C4-2B (cell line): Measurements from ENCODE around the gene LATS1.
A peak's percentile ranks its signal among the peaks of the same experiment; 100 is the strongest.
"Not testable (repeated sequence)": the region's sequence is repeated elsewhere in the genome, so short reads cannot be mapped to it uniquely, and the experiment has no call there.

Experiments used
- H3K27ac ChIP-seq: fragments of 450-650 bp; 2 replicates; pipeline ENCODE4 v1.5.1; 2017
- CTCF ChIP-seq: fragments of 450-650 bp; conservative IDR thresholded peaks from 2 replicates; pipeline ENCODE4 v1.5.1; 2017; ENCODE audit warnings: mild to moderate bottlenecking
- ZFX ChIP-seq: fragments of 450-650 bp; IDR thresholded peaks from 2 replicates; pipeline ENCODE4 v1.6.1; 2017

The LATS1 gene

GRCh38 chr6:149746147-149746946, 28.4 kb upstream of the LATS1 start, which contains the start of gene NUP43:
Gene NUP43, minus strand, starts transcription at chr6:149746529. Its CDS starts 34 bp downstream, at chr6:149746495.
- peak; percentile 58 for TF ChIP-seq CTCF
- peak; percentile 38; the same call in 1 of the 2 replicates for TF ChIP-seq ZFX
- peak within 1 kb of the TSS; percentile 90 for H3K27ac ChIP-seq

GRCh38 chr6:149745252-149745651, 27.4 kb upstream of the LATS1 start:
- not testable (repeated sequence) for H3K27ac ChIP-seq

GRCh38 chr6:149734915-149735314, 17.0 kb upstream of the LATS1 start:
- TF ChIP-seq CTCF (no peak), ZFX (no peak)
- H3K27ac ChIP-seq: no peak overlapping the region

GRCh38 chr6:149733089-149733720, 15.3 kb upstream of the LATS1 start:
- TF ChIP-seq ZFX (no peak), CTCF (no peak)
- no peak overlapping the region for H3K27ac ChIP-seq

- no peak for TF ChIP-seq ZFX
- no peak for TF ChIP-seq CTCF
- H3K27ac ChIP-seq: no peak overlapping the region
These were observed 11.9 kb upstream of the LATS1 start for GRCh38 chr6:149729824-149730223.

GRCh38 chr6:149728499-149729234, 10.8 kb upstream of the LATS1 start:
- no peak overlapping the region for H3K27ac ChIP-seq
- TF ChIP-seq ZFX: no peak
- TF ChIP-seq CTCF: no peak

- H3K27ac ChIP-seq: no peak overlapping the region
These were observed 10.0 kb upstream of the LATS1 start for GRCh38 chr6:149727793-149728498.

More at GRCh38 chr6:149727793-149728498, 10.0 kb upstream of the LATS1 start:
- TF ChIP-seq ZFX: no peak
- TF ChIP-seq CTCF: no peak
